H9 (cell line): ENCODE measurements around the gene ATF7. TPM values are rescaled to one million over a fixed set of nuclear protein-coding genes. Genes with fewer than 3 reads are reported as not detected.

ENCODE experiments used
- DNase-seq: peaks from one replicate; pipeline ENCODE4 v3.0.0-alpha.2; 2017
- H2AFZ ChIP-seq: one replicate; pipeline ENCODE4 v1.6.1; 2013; ENCODE audit warnings: mild to moderate bottlenecking, low read length, control low read depth, moderate library complexity
- H2AK5ac ChIP-seq: 2 replicates; pipeline ENCODE4 v1.6.1; 2013; ENCODE audit warnings: low read length, control low read depth, mixed read lengths; ENCODE audit not compliant: insufficient read length
- H2BK120ac ChIP-seq: one replicate; pipeline ENCODE4 v1.6.1; 2013; ENCODE audit warnings: low read depth, mild to moderate bottlenecking, low read length, control low read depth, inconsistent platforms; ENCODE audit not compliant: poor library complexity, severe bottlenecking
- H2BK12ac ChIP-seq: 2 replicates; pipeline ENCODE4 v1.6.1; 2013; ENCODE audit warnings: low read length, control low read depth, mixed read lengths, low read depth; ENCODE audit not compliant: insufficient read length
- H2BK15ac ChIP-seq: 2 replicates; pipeline ENCODE4 v1.6.1; 2013; ENCODE audit warnings: low read depth, low read length, control low read depth
- H2BK20ac ChIP-seq: one replicate; pipeline ENCODE4 v1.6.1; 2013; ENCODE audit warnings: low read depth, mild to moderate bottlenecking, low read length, control low read depth, inconsistent platforms; ENCODE audit not compliant: poor library complexity, severe bottlenecking
- H2BK5ac ChIP-seq: 2 replicates; pipeline ENCODE4 v1.6.1; 2013; ENCODE audit warnings: low read length, control low read depth, mixed read lengths; ENCODE audit not compliant: insufficient read length
- H3K14ac ChIP-seq: 2 replicates; pipeline ENCODE4 v1.6.1; 2013; ENCODE audit warnings: low read length, control low read depth; ENCODE audit not compliant: insufficient read depth
- H3K18ac ChIP-seq: 2 replicates; pipeline ENCODE4 v1.6.1; 2013; ENCODE audit warnings: low read depth, mild to moderate bottlenecking, mixed read lengths, low read length, control low read depth; ENCODE audit not compliant: insufficient read length
- H3K23ac ChIP-seq: 2 replicates; pipeline ENCODE4 v1.6.1; 2013; ENCODE audit warnings: low read length, control low read depth, mixed read lengths, low read depth; ENCODE audit not compliant: insufficient read length
- H3K23me2 ChIP-seq: 2 replicates; pipeline ENCODE4 v1.6.1; 2013; ENCODE audit warnings: low read depth, mild to moderate bottlenecking, mixed read lengths, low read length, control low read depth; ENCODE audit not compliant: insufficient read length, poor library complexity, severe bottlenecking
- H3K27ac ChIP-seq: 2 replicates; pipeline ENCODE4 v1.5.1; 2013; ENCODE audit warnings: low read length, control low read depth, mixed read lengths, low read depth; ENCODE audit not compliant: insufficient read length
- H3K27me3 ChIP-seq: 2 replicates; pipeline ENCODE4 v1.6.1; 2013; ENCODE audit warnings: low read length, control low read depth, inconsistent platforms; ENCODE audit not compliant: insufficient read depth
- H3K4ac ChIP-seq: 2 replicates; pipeline ENCODE4 v1.6.1; 2013; ENCODE audit warnings: low read depth, mild to moderate bottlenecking, control low read depth, inconsistent platforms, low read length, moderate library complexity
- H3K4me1 ChIP-seq: 2 replicates; pipeline ENCODE4 v1.6.1; 2013; ENCODE audit warnings: low read length, control low read depth, inconsistent platforms; ENCODE audit not compliant: insufficient read depth
- H3K4me2 ChIP-seq: 2 replicates; pipeline ENCODE4 v1.6.1; 2013; ENCODE audit warnings: low read length, control low read depth, mixed read lengths; ENCODE audit not compliant: insufficient read length, insufficient read depth
- H3K56ac ChIP-seq: 2 replicates; pipeline ENCODE4 v1.6.1; 2013; ENCODE audit warnings: low read depth, mild to moderate bottlenecking, mixed read lengths, low read length, control low read depth; ENCODE audit not compliant: insufficient read length
- H3K79me1 ChIP-seq: 2 replicates; pipeline ENCODE4 v1.6.1; 2013; ENCODE audit warnings: low read depth, mild to moderate bottlenecking, moderate library complexity, low read length, control low read depth, inconsistent platforms; ENCODE audit not compliant: insufficient read depth, poor library complexity, severe bottlenecking
- H3K79me2 ChIP-seq: 2 replicates; pipeline ENCODE4 v1.6.1; 2013; ENCODE audit warnings: low read length, control low read depth, inconsistent platforms; ENCODE audit not compliant: insufficient read depth
- H3K9ac ChIP-seq: 2 replicates; pipeline ENCODE4 v1.6.1; 2013; ENCODE audit warnings: low read length, control low read depth, mixed read lengths; ENCODE audit not compliant: insufficient read length; ENCODE audit errors: extremely low read depth
- H3K9me3 ChIP-seq: one replicate; pipeline ENCODE4 v1.6.1; 2013; ENCODE audit warnings: low read depth, low read length, inconsistent platforms; ENCODE audit not compliant: control insufficient read depth
- H3T11ph ChIP-seq: one replicate; pipeline ENCODE4 v1.6.1; 2013; ENCODE audit warnings: mild to moderate bottlenecking, low read length, control low read depth, inconsistent platforms
- H4K20me1 ChIP-seq: one replicate; pipeline ENCODE4 v1.6.1; 2013; ENCODE audit not compliant: control insufficient read depth, insufficient read length, insufficient read depth
- H4K5ac ChIP-seq: 2 replicates; pipeline ENCODE4 v1.6.1; 2013; ENCODE audit warnings: low read depth, mild to moderate bottlenecking, mixed read lengths, low read length, control low read depth; ENCODE audit not compliant: insufficient read length
- H4K8ac ChIP-seq: replicated peaks from 2 replicates; pipeline ENCODE4 v1.6.1; 2013; ENCODE audit warnings: low read length, control low read depth, mixed read lengths, low read depth; ENCODE audit not compliant: insufficient read length
- H4K91ac ChIP-seq: 2 replicates; pipeline ENCODE4 v1.6.1; 2013; ENCODE audit warnings: low read depth, mild to moderate bottlenecking, moderate library complexity, mixed read lengths, low read length, control low read depth; ENCODE audit not compliant: insufficient read length
- H3K27ac Mint-ChIP-seq, 3 experiments: 2 replicates in 2 of 3; 3 replicates in 1 of 3; pipeline ENCODE4 v1.8.0; 2020 to 2021; ENCODE audit warnings: mixed read lengths in 3 of 3, mild to moderate bottlenecking in 1 of 3, moderate library complexity in 1 of 3
- H3K27me3 Mint-ChIP-seq: 2 replicates; pipeline ENCODE4 v1.8.0; 2021; ENCODE audit warnings: low read depth, mild to moderate bottlenecking, moderate library complexity, mixed read lengths
- H3K36me3 Mint-ChIP-seq, 3 experiments: 2 replicates in 2 of 3; 3 replicates in 1 of 3; pipeline ENCODE4 v1.8.0; 2020 to 2021; ENCODE audit warnings: low read depth in 3 of 3, mixed read lengths in 3 of 3; ENCODE audit not compliant: insufficient read depth in 1 of 3
- H3K4me1 Mint-ChIP-seq, 2 experiments: 2 replicates each; pipeline ENCODE4 v1.8.0; 2020; ENCODE audit warnings: mixed read lengths in 2 of 2
- H3K4me3 Mint-ChIP-seq, 2 experiments: 2 replicates in 1 of 2; 3 replicates in 1 of 2; pipeline ENCODE4 v1.8.0; 2020 to 2021; ENCODE audit warnings: mild to moderate bottlenecking in 2 of 2, mixed read lengths in 2 of 2, moderate library complexity in 1 of 2
- H3K9me3 Mint-ChIP-seq, 2 experiments: 2 replicates in 1 of 2; 3 replicates in 1 of 2; pipeline ENCODE4 v1.8.0; 2020; ENCODE audit warnings: mild to moderate bottlenecking in 2 of 2, mixed read lengths in 2 of 2, moderate library complexity in 1 of 2
- WGBS: extraction: QIAGEN DNeasy Blood & Tissue Kit; methylation state at CpG from one replicate; pipeline ENCODE4 v1.1.7; 2013; ENCODE audit warnings: missing lambda C conversion rate, low lambda C conversion rate, mixed read lengths; ENCODE audit not compliant: insufficient read length; ENCODE audit errors: extremely low coverage; 5-methylcytosine and 5-hydroxymethylcytosine counted together
- total RNA-seq: library from RNA; stranded (reverse); gene quantifications from 2 replicates; pipeline ENCODE4 v1.2.1, GENCODE V29; 2021
- TF ChIP-seq, protein P1 (sequence below): fragments of 200-600 bp; sonication (generic); conservative IDR thresholded peaks from 3 replicates; pipeline ENCODE4 v1.8.0; 2021; ENCODE audit warnings: antibody characterized with exemption, mild to moderate bottlenecking

The ATF7 gene
- total RNA-seq, 1 experiment from 2014 or later, result 17.7 TPM

DNA sequence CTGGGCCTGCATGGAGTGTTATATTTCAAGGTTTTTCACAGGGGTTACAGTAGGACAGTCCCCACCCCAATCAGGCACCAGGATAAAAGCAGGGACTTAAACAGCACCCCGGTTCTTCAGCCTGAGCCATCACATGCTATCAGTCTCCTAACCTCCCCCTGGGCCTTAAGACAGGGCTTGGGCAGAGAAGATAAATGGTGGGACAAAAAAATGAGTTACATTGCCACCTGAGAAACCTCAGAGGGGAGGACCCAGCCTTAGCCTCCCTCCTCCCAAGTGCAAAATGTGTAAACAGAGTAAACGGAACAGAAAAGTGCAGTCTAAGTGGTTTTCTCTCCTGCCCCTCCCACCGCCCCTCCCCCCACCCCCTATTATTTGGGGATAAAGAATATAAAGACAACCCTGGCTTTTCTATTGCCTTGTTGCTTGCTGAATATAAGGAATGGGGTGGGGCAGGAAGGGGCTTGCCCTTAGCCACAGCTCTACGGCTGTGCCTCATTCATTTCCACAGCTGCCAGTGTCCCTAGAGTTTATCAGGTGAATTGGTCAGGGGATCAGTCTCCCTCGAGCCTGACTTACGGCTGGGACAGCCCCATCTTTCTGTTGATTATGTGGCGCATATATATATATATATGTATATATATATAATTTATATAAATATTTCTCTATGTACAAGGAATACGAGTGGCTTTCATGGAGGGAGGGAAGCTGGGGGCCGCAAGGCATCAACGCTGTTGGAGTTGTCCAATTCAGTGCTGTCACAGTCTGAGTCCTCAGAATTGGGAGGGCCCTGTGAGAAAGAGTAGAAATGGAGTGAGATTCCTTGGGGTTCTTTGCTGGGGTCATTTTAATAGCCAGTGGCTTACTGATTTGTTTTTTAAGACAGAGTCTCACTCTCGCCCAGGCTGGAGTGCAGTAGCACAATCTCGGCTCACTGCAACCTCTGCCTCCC, 145.4 kb downstream of the ATF7 start:
- H4K5ac ChIP-seq, result no peak overlapping the region
- no peak overlapping the region for H2AK5ac ChIP-seq
- no peak overlapping the region for H4K91ac ChIP-seq
- H3K14ac ChIP-seq, result no peak overlapping the region
- no peaks in the 10 kb centered on the region for H4K20me1 ChIP-seq
- no peaks in the 10 kb centered on the region for H3K9me3 ChIP-seq
- no peak overlapping the region for H3K23ac ChIP-seq
- no peak overlapping the region for H4K8ac ChIP-seq
- Mint-ChIP-seq H3K4me3 (no peak overlapping the region), H3K4me1 (peaks cover 33 to 48% of the 10 kb centered on the region in 2 experiments), H3K9me3 (no peaks in the 10 kb centered on the region), H3K27ac (peak overlapping the region in 2 of 3 experiments; percentile 75 to 91; a peak in 3 of 7 replicates), H3K36me3 (peaks cover 53 to 88% (median 86%) of the 10 kb centered on the region in 3 experiments), H3K27me3 (no peaks in the 10 kb centered on the region; the same call in 1 of the 2 replicates)
- no peak overlapping the region for H3K56ac ChIP-seq
- no peak overlapping the region for H2BK15ac ChIP-seq
- no CpG with 5 or more reads among the region's 12 CpGs for WGBS
- H3K4ac ChIP-seq, result no peak overlapping the region
- TF ChIP-seq, protein P1, sequence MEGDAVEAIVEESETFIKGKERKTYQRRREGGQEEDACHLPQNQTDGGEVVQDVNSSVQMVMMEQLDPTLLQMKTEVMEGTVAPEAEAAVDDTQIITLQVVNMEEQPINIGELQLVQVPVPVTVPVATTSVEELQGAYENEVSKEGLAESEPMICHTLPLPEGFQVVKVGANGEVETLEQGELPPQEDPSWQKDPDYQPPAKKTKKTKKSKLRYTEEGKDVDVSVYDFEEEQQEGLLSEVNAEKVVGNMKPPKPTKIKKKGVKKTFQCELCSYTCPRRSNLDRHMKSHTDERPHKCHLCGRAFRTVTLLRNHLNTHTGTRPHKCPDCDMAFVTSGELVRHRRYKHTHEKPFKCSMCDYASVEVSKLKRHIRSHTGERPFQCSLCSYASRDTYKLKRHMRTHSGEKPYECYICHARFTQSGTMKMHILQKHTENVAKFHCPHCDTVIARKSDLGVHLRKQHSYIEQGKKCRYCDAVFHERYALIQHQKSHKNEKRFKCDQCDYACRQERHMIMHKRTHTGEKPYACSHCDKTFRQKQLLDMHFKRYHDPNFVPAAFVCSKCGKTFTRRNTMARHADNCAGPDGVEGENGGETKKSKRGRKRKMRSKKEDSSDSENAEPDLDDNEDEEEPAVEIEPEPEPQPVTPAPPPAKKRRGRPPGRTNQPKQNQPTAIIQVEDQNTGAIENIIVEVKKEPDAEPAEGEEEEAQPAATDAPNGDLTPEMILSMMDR, result no peak
- no peaks in the 10 kb centered on the region for H3K4me1 ChIP-seq
- no peak overlapping the region for H2BK20ac ChIP-seq
- H2BK12ac ChIP-seq, result no peak overlapping the region
- H3K4me2 ChIP-seq, result no peak overlapping the region
- H3K27ac ChIP-seq, result no peak overlapping the region
- no peak overlapping the region for H2BK5ac ChIP-seq
- H3K27me3 ChIP-seq, result no peaks in the 10 kb centered on the region
- no peak overlapping the region for H3K9ac ChIP-seq
- no peak overlapping the region for H2BK120ac ChIP-seq
- no peak overlapping the region for H3K18ac ChIP-seq
- H3K79me1 ChIP-seq, result no peaks in the 10 kb centered on the region
- H2AFZ ChIP-seq, result no peak overlapping the region
- no peaks in the 10 kb centered on the region for H3K23me2 ChIP-seq
- no peak for DNase-seq
- no peaks in the 10 kb centered on the region for H3K79me2 ChIP-seq
- H3T11ph ChIP-seq, result no peak overlapping the region
